Hepatocyte (in vitro differentiated cells): ENCODE measurements around the gene ALPL.

Source experiments
- CTCF ChIP-seq: fragments of 200-600 bp; sonication (generic); IDR thresholded peaks from 2 replicates; pipeline ENCODE4 v1.5.1; 2016; ENCODE audit warnings: antibody characterized with exemption, mild to moderate bottlenecking; ENCODE audit not compliant: poor library complexity
- EZH2 ChIP-seq: fragments of 200-600 bp; sonication (generic); IDR thresholded peaks from 2 replicates; pipeline ENCODE4 v1.6.1; 2016; ENCODE audit warnings: antibody characterized with exemption, mild to moderate bottlenecking, borderline replicate concordance
- EZH2phosphoT487 ChIP-seq: fragments of 200-600 bp; sonication (generic); IDR thresholded peaks from one replicate; pipeline ENCODE4 v1.6.1; 2018; ENCODE audit warnings: antibody characterized with exemption, mild to moderate bottlenecking, low read depth, moderate library complexity; ENCODE audit not compliant: unreplicated experiment, severe bottlenecking

GRCh38 chr1:21517660-21518480, 8.6 kb downstream of the ALPL start:
- TF ChIP-seq EZH2 = no peak
- TF ChIP-seq CTCF = no peak
- TF ChIP-seq EZH2phosphoT487 = no peak
